Prostate gland (tissue), 2 donors: Measurements from ENCODE around the gene TMCO6.

Source experiments
- POLR2A ChIP-seq: fragments of 450-650 bp; IDR thresholded peaks from one replicate; pipeline ENCODE4 v1.6.1; 2016; ENCODE audit warnings: antibody characterized with exemption, mild to moderate bottlenecking
- POLR2AphosphoS5 ChIP-seq: sonication (generic); formaldehyde crosslinking; IDR thresholded peaks from one replicate; pipeline ENCODE4 v1.6.1; 2017; ENCODE audit warnings: antibody characterized with exemption
- TF ChIP-seq, protein P1 (sequence below), 4 experiments: fragments of 200-600 bp in 2 of 4; fragments of 450-650 bp in 2 of 4; sonication (generic) in 2 of 4; IDR thresholded peaks; 1 replicate in 3 of 4; 2 replicates in 1 of 4; pipeline ENCODE4 v1.5.1; 2016 to 2019; ENCODE audit warnings: antibody characterized with exemption in 4 of 4, mild to moderate bottlenecking in 2 of 4, moderate library complexity in 2 of 4

- TF ChIP-seq, protein P1, sequence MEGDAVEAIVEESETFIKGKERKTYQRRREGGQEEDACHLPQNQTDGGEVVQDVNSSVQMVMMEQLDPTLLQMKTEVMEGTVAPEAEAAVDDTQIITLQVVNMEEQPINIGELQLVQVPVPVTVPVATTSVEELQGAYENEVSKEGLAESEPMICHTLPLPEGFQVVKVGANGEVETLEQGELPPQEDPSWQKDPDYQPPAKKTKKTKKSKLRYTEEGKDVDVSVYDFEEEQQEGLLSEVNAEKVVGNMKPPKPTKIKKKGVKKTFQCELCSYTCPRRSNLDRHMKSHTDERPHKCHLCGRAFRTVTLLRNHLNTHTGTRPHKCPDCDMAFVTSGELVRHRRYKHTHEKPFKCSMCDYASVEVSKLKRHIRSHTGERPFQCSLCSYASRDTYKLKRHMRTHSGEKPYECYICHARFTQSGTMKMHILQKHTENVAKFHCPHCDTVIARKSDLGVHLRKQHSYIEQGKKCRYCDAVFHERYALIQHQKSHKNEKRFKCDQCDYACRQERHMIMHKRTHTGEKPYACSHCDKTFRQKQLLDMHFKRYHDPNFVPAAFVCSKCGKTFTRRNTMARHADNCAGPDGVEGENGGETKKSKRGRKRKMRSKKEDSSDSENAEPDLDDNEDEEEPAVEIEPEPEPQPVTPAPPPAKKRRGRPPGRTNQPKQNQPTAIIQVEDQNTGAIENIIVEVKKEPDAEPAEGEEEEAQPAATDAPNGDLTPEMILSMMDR (IDR thresholded peaks at IDR 0.05), result no peak
- TF ChIP-seq POLR2A, result no peak
- no peak for TF ChIP-seq POLR2AphosphoS5
Measured at GRCh38 chr5:140600096-140600495, 39.2 kb upstream of the TMCO6 start.
